Left ventricle myocardium superior (tissue), 1 donor: Measurements from ENCODE around the gene ARSG. TPM values are rescaled to one million over a fixed set of nuclear protein-coding genes. Genes with fewer than 3 reads are reported as not detected.

ENCODE experiments used
- microRNA-seq: library from miRNA; unstranded; fragments of <30 nt; microRNA quantifications from one replicate; pipeline ENCODE4 v1.2.0, GENCODE V29; 2020; ENCODE audit warnings: borderline number of aligned reads
- total RNA-seq: library from RNA; stranded (reverse); fragmentation: NEBNext Ultra II Directional; extraction: Animal tissue kit (Norgen Biotek cat#: 25700); gene quantifications from one replicate; pipeline ENCODE4 v1.2.1, GENCODE V29; 2021
- donor health status: DM: no; HTN: yes; CAD: no; lungs with severe emphysema.

ARSG gene
- total RNA-seq, 1 donor from 2014 or later = 3.3 TPM

Small RNA genes lying within 50 kb of the gene (microRNA-seq; reads per million reads assigned to microRNA genes)
- not detected for gene MIR635

Other genes with a start within 250 kb of the ARSG start
- gene AMZ2, start 43.5 kb upstream of the ARSG start, total RNA-seq = 92.1 TPM
- gene SLC16A6, start 368 bp upstream of the ARSG start, total RNA-seq = not detected
- gene WIPI1, start 166.0 kb downstream of the ARSG start, total RNA-seq = 66.1 TPM
- 599 TPM for gene PRKAR1A, start 220.9 kb downstream of the ARSG start, total RNA-seq